Measurements from ENCODE around the gene FNDC10. TPM values are rescaled to one million over a fixed set of nuclear protein-coding genes. Genes with fewer than 3 reads are reported as not detected.
"Not testable (repeated sequence)": the region's sequence is repeated elsewhere in the genome, so short reads cannot be mapped to it uniquely, and the experiment has no call there.

Gene FNDC10
- total and polyA plus RNA-seq, 9 of the 15 experiments (the other 6 are each of a cell fraction or from before 2014, with no cell fraction given), result 0.08 to 6.3 (median 1.6) TPM

DNA sequence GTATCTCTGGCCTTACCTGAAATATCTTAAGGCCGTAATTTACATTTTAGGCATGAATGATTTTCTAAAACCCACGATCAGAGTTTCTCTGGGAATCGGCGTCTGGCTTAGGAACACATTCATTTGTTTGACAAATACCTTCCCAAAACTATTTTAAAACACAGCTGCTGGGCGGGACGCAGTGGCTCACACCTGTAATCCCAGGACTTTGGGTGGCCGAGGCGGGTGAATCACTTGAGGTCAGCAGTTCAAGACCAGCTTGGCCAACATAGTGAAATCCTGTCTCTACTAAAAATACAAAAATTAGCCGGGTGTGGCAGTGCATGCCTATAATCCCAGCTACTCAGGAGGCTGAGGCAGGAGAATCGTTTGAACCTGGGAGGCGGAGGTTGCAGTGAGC is 43.0 kb downstream of the FNDC10 start:
- H3K4me2 ChIP-seq (ENCODE audit: insufficient read depth, low read length); H3K9me3 ChIP-seq (replicated peaks; ENCODE audit: control insufficient read depth, insufficient read depth, low read depth, low read length); H3K27ac ChIP-seq (ENCODE audit: extremely low read depth, low read depth, low read length); H3K9ac ChIP-seq (ENCODE audit: insufficient read depth in 1 of 2, low read depth in 2 of 2, low read length in 2 of 2); H3K4me3 ChIP-seq; H3K27me3 ChIP-seq (ENCODE audit: control insufficient read depth in 2 of 2, insufficient read depth in 2 of 2, low read length in 2 of 2); ATAC-seq; H2AFZ ChIP-seq (ENCODE audit: low read depth, low read length); DNase-seq (ENCODE audit: extremely low read depth in 1 of 4, low spot score in 3 of 4); CTCF ChIA-PET (ENCODE audit: low intra/inter-chr PET ratio); H3K9me1 ChIP-seq (ENCODE audit: control insufficient read depth, insufficient read depth, low read length); in situ Hi-C loops (cut with MboI); intact Hi-C loops (cut with micrococcal nuclease); FAIRE-seq; BruUV-seq (replicated peaks): not testable (repeated sequence)
- peak; percentile 30; the same call in 1 of the 2 replicates for TF ChIP-seq MTF1 (CRISPR knock-in tag; IDR thresholded peaks at IDR 0.05; ENCODE audit: borderline replicate concordance)
- WGBS (ENCODE audit: insufficient coverage, low coverage, missing lambda C conversion rate), result 86% methylated on average over 11 of the region's 11 CpGs
- Histone ChIP-seq H4K20me1 (replicated peaks; ENCODE audit: control insufficient read depth, insufficient read depth, low read length) (peaks cover 24% of the 10 kb centered on the region; the same call in 1 of the 2 replicates), H3K79me2 (ENCODE audit: control insufficient read depth, insufficient read depth, low read length) (peaks cover 41% of the 10 kb centered on the region), H3K4me1 (replicated peaks in 1 of 2; ENCODE audit: control insufficient read depth in 2 of 2, insufficient read depth in 2 of 2, low read length in 2 of 2) (peaks cover 0 to 34% of the 10 kb centered on the region in 2 experiments; a peak in 3 of 5 replicates), H3K36me3 (ENCODE audit: control insufficient read depth, insufficient read depth, low read length) (peaks cover 65% of the 10 kb centered on the region; the same call in 2 of the 3 replicates)
- POLR2A ChIA-PET, result interaction anchor here (0.8 to 5.0 kb wide), 7 partner anchors 8 to 157 kb away, joined by 3 to 36 read pairs (median 3); no protein-coding TSS in a partner anchor

DNA sequence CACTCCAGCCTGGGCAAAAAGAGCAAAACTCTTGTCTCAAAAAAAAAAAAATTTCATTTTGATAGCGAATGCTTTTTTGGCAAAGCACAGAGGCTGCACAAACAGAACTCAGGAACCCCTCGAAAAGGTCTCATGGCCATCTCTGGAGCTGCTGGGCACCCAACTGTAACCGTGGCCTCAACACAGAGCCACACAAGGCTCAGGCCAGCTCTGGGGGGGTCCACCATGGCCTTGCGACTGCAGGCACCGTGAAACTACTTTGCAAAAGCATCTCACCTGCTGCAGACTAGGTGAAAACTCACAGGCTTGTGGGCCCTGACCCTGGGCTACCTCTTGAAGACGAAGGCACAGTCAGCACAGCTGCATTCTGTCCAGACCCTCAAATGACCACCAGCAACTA is 43.4 kb downstream of the FNDC10 start:
- WGBS (ENCODE audit: insufficient coverage, low coverage, missing lambda C conversion rate), result 94% methylated on average over 6 of the region's 6 CpGs
- BruUV-seq (replicated peaks), result no TSS peak
- TF ChIP-seq ARID2 (IDR thresholded peaks at IDR 0.05), result no peak
- TF ChIP-seq MEF2A (IDR thresholded peaks at IDR 0.05; ENCODE audit: control insufficient read depth, low read depth, low read length), result no peak
- 0 out of 2 replicates have a peak, but pooled peaks have one; percentile 24 for TF ChIP-seq POLR2G (IDR thresholded peaks at IDR 0.05; ENCODE audit: low read depth, low read length)
- Histone ChIP-seq H2AFZ (ENCODE audit: low read depth, low read length) (no peak overlapping the region), H4K20me1 (replicated peaks; ENCODE audit: control insufficient read depth, insufficient read depth, low read length) (peaks cover 21% of the 10 kb centered on the region; the same call in 1 of the 2 replicates), H3K27me3 (ENCODE audit: control insufficient read depth in 2 of 2, insufficient read depth in 2 of 2, low read length in 2 of 2) (no peaks in the 10 kb centered on the region), H3K9me1 (ENCODE audit: control insufficient read depth, insufficient read depth, low read length) (peaks cover 9% of the 10 kb centered on the region), H3K36me3 (ENCODE audit: control insufficient read depth, insufficient read depth, low read length) (peaks cover 65% of the 10 kb centered on the region; the same call in 2 of the 3 replicates), H3K4me1 (replicated peaks in 1 of 2; ENCODE audit: control insufficient read depth in 2 of 2, insufficient read depth in 2 of 2, low read length in 2 of 2) (peaks cover 0 to 34% of the 10 kb centered on the region in 2 experiments; a peak in 3 of 5 replicates), H3K4me3 (no peak overlapping the region), H3K79me2 (ENCODE audit: control insufficient read depth, insufficient read depth, low read length) (peaks cover 42% of the 10 kb centered on the region), H3K27ac (ENCODE audit: extremely low read depth, low read depth, low read length) (no peak overlapping the region), H3K4me2 (ENCODE audit: insufficient read depth, low read length) (no peak overlapping the region), H3K9me3 (replicated peaks; ENCODE audit: control insufficient read depth, insufficient read depth, low read depth, low read length) (no peaks in the 10 kb centered on the region; the same call in 1 of the 2 replicates), H3K9ac (ENCODE audit: insufficient read depth in 1 of 2, low read depth in 2 of 2, low read length in 2 of 2) (0 out of 4 replicates have a peak overlapping the region, but pooled peaks of 1 of the 2 experiments have one; percentile 43)
- CTCF ChIA-PET (ENCODE audit: low intra/inter-chr PET ratio), result no interaction called here
- intact Hi-C loops (cut with micrococcal nuclease), result no loop called here
- in situ Hi-C loops (cut with MboI), result no loop called here
- FAIRE-seq (no peak), ATAC-seq (no peak), DNase-seq (ENCODE audit: extremely low read depth in 1 of 4, low spot score in 3 of 4) (no peak)
- POLR2A ChIA-PET, result interaction anchor here (0.8 to 5.0 kb wide), 7 partner anchors 9 to 156 kb away, joined by 3 to 36 read pairs (median 3); no protein-coding TSS in a partner anchor

Data from K562 (cell line).